ENCODE results near the gene IGFBP7.

GRCh38 chr4:57151481-57151880, 41.3 kb upstream of the IGFBP7 start:
- TF ChIP-seq CTCF (IDR thresholded peaks at IDR 0.05; ENCODE audit: low read depth, low read length): no peak
- TF ChIP-seq POLR2A (IDR thresholded peaks at IDR 0.05; ENCODE audit: extremely low read depth, insufficient read length): no peak
- no peak for TF ChIP-seq MAX (IDR thresholded peaks at IDR 0.05; ENCODE audit: low read depth, low read length)
